LHCN-M2 (cell line): ENCODE data around the gene USP17L5. TPM values are rescaled to one million over a fixed set of nuclear protein-coding genes. Genes with fewer than 3 reads are reported as not detected.
"Not testable (repeated sequence)": the region's sequence is repeated elsewhere in the genome, so short reads cannot be mapped to it uniquely, and the experiment has no call there.

Experiments used
- DNase-seq: peaks from one replicate; pipeline ENCODE4 v3.0.0-alpha.2; 2012; ENCODE audit warnings: low read depth
- polyA plus RNA-seq: library from polyadenylated mRNA; unstranded; fragments of >200 nt; gene quantifications from one replicate; pipeline ENCODE4 v1.2.1, GENCODE V29; 2012; ENCODE audit warnings: missing spikeins
- total RNA-seq: library from RNA; depleted of rRNA; stranded (reverse); fragments of >200 nt; gene quantifications from 2 replicates; pipeline ENCODE4 v1.2.3, GENCODE V29; 2014; rRNA removed

USP17L5 gene
- total RNA-seq: not detected in 2 replicates
- not detected for polyA plus RNA-seq

DNA sequence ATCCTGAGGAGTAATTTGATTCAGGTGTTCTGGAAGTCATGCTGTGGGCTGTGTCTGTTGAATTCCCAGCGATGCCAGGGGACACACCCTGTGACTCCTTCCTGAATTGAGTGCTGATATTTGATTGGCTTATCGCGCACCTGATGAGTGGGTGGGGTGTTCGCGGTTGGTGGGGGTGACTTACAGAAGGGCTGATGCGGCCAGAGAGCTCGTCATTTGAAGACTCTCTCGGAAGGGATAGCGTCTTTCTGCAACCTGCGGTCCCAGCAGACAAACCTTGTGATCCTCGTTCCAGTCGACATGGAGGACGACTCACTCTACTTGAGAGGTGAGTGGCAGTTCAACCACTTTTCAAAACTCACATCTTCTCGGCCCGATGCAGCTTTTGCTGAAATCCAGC, at the start of gene USP17L5:
Gene USP17L5, plus strand, starts transcription at position 301 of the 400 bp plus-strand sequence. Its CDS starts 0 bp downstream, at position 301.
- DNase-seq: not testable (repeated sequence)

GRCh38 chr4:9324191-9324590, 15.0 kb upstream of the USP17L5 start:
- DNase-seq: not testable (repeated sequence)

GRCh38 chr4:9324865-9325264, 14.3 kb upstream of the USP17L5 start, which contains the start of gene USP17L24:
Gene USP17L24, plus strand, starts transcription at chr4:9325165. Its CDS starts 0 bp downstream, at chr4:9325165.
- not testable (repeated sequence) for DNase-seq

DNA sequence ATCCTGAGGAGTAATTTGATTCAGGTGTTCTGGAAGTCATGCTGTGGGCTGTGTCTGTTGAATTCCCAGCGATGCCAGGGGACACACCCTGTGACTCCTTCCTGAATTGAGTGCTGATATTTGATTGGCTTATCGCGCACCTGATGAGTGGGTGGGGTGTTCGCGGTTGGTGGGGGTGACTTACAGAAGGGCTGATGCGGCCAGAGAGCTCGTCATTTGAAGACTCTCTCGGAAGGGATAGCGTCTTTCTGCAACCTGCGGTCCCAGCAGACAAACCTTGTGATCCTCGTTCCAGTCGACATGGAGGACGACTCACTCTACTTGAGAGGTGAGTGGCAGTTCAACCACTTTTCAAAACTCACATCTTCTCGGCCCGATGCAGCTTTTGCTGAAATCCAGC, 9.6 kb upstream of the USP17L5 start, which contains the start of gene USP17L25:
Gene USP17L25, plus strand, starts transcription at position 301 of the 400 bp plus-strand sequence. Its CDS starts 0 bp downstream, at position 301.
- not testable (repeated sequence) for DNase-seq

DNA sequence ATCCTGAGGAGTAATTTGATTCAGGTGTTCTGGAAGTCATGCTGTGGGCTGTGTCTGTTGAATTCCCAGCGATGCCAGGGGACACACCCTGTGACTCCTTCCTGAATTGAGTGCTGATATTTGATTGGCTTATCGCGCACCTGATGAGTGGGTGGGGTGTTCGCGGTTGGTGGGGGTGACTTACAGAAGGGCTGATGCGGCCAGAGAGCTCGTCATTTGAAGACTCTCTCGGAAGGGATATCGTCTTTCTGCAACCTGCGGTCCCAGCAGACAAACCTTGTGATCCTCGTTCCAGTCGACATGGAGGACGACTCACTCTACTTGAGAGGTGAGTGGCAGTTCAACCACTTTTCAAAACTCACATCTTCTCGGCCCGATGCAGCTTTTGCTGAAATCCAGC, 4.8 kb upstream of the USP17L5 start, which contains the start of gene USP17L26:
Gene USP17L26, plus strand, starts transcription at position 301 of the 400 bp plus-strand sequence. Its CDS starts 0 bp downstream, at position 301.
- not testable (repeated sequence) for DNase-seq

DNA sequence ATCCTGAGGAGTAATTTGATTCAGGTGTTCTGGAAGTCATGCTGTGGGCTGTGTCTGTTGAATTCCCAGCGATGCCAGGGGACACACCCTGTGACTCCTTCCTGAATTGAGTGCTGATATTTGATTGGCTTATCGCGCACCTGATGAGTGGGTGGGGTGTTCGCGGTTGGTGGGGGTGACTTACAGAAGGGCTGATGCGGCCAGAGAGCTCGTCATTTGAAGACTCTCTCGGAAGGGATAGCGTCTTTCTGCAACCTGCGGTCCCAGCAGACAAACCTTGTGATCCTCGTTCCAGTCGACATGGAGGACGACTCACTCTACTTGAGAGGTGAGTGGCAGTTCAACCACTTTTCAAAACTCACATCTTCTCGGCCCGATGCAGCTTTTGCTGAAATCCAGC, 4.6 kb downstream of the USP17L5 start, which contains the start of gene USP17L27:
Gene USP17L27, plus strand, starts transcription at position 301 of the 400 bp plus-strand sequence. Its CDS starts 0 bp downstream, at position 301.
- not testable (repeated sequence) for DNase-seq

DNA sequence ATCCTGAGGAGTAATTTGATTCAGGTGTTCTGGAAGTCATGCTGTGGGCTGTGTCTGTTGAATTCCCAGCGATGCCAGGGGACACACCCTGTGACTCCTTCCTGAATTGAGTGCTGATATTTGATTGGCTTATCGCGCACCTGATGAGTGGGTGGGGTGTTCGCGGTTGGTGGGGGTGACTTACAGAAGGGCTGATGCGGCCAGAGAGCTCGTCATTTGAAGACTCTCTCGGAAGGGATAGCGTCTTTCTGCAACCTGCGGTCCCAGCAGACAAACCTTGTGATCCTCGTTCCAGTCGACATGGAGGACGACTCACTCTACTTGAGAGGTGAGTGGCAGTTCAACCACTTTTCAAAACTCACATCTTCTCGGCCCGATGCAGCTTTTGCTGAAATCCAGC, 9.4 kb downstream of the USP17L5 start, which contains the start of gene USP17L28:
Gene USP17L28, plus strand, starts transcription at position 301 of the 400 bp plus-strand sequence. Its CDS starts 0 bp downstream, at position 301.
- not testable (repeated sequence) for DNase-seq

- not testable (repeated sequence) for DNase-seq
These were observed 11.7 kb downstream of the USP17L5 start for GRCh38 chr4:9350866-9351265.

- not testable (repeated sequence) for DNase-seq
These were observed 14.1 kb downstream of the USP17L5 start, which contains the start of gene USP17L29 for GRCh38 chr4:9353338-9353737. Gene USP17L29, plus strand, starts transcription at chr4:9353638. Its CDS starts 0 bp downstream, at chr4:9353638.

GRCh38 chr4:9362829-9363228, 23.6 kb downstream of the USP17L5 start, which contains the start of gene USP17L30:
Gene USP17L30, plus strand, starts transcription at chr4:9363129. Its CDS starts 0 bp downstream, at chr4:9363129.
- not testable (repeated sequence) for DNase-seq

DNA sequence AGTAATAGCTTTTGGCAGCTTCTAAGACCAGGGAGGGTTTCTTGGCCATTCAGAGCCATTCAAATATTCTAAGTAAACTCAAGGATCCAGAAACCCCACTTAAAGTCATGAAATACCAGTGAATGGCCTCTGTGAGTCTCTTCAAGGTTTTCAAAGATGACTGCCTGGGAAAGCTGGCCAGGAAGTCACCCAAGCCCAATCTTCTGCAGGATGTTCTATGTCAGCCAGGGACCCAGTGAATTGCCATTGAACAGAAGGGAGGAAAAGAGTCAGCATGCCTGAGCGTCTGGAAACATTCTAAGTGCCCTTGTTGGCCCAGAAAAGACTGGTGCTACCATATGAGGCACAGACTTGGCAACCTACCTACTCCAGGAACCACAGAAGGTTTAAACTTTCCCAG, 40.7 kb downstream of the USP17L5 start:
- not testable (repeated sequence) for DNase-seq

GRCh38 chr4:9381012-9381534, 41.9 kb downstream of the USP17L5 start:
- not testable (repeated sequence) for DNase-seq

DNA sequence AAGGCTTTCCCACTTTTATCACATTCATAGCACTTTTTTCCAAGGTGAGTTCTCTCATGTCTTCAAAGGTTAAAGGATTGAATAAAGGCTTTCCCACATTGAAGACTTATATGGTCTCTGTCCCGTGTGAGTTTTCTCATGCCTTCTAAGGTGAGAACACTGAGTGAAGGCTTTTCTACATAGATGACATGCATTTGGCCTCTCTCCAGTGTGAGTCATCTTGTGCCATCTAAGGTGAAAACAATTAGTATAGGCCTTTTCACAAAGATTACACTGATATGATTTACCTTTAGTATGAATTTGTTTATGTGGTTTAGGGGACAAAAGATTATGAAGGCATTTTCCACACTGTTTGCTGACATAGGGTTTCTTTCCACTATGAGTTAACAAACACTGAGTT, 44.9 kb downstream of the USP17L5 start:
- DNase-seq: no peak

- peak; percentile 2 for DNase-seq
These were observed 49.8 kb downstream of the USP17L5 start for GRCh38 chr4:9389001-9389400.

Other genes with a start within 250 kb of the USP17L5 start
- not detected in 2 replicates for gene FAM90A26, start 169.0 kb upstream of the USP17L5 start, total RNA-seq
- not detected in 2 replicates for gene USP17L10, start 128.7 kb upstream of the USP17L5 start, total RNA-seq
- not detected in 2 replicates for gene USP17L11, start 124.0 kb upstream of the USP17L5 start, total RNA-seq
- gene USP17L12, start 119.3 kb upstream of the USP17L5 start, total RNA-seq: not detected in 2 replicates
- not detected in 2 replicates for gene USP17L13, start 114.5 kb upstream of the USP17L5 start, total RNA-seq
- not detected in 2 replicates for gene USP17L15, start 105.0 kb upstream of the USP17L5 start, total RNA-seq
- not detected in 2 replicates for gene USP17L17, start 95.5 kb upstream of the USP17L5 start, total RNA-seq
- not detected in 2 replicates for gene USP17L18, start 90.8 kb upstream of the USP17L5 start, total RNA-seq
- not detected in 2 replicates for gene USP17L19, start 86.0 kb upstream of the USP17L5 start, total RNA-seq
- not detected in 2 replicates for gene USP17L20, start 81.3 kb upstream of the USP17L5 start, total RNA-seq
- gene USP17L21, start 76.5 kb upstream of the USP17L5 start, total RNA-seq: not detected in 2 replicates
- gene USP17L22, start 71.8 kb upstream of the USP17L5 start, total RNA-seq: not detected in 2 replicates
- gene USP17L24, start 14.2 kb upstream of the USP17L5 start, total RNA-seq: not detected in 2 replicates
- not detected in 2 replicates for gene USP17L25, start 9.5 kb upstream of the USP17L5 start, total RNA-seq
- not detected in 2 replicates for gene USP17L26, start 4.7 kb upstream of the USP17L5 start, total RNA-seq
- not detected in 2 replicates for gene USP17L27, start 4.7 kb downstream of the USP17L5 start, total RNA-seq
- gene USP17L28, start 9.5 kb downstream of the USP17L5 start, total RNA-seq: not detected in 2 replicates
- gene USP17L29, start 14.2 kb downstream of the USP17L5 start, total RNA-seq: not detected in 2 replicates
- gene USP17L30, start 23.7 kb downstream of the USP17L5 start, total RNA-seq: not detected in 2 replicates
- not detected in 2 replicates for gene DEFB131A, start 105.0 kb downstream of the USP17L5 start, total RNA-seq